Stimulated activated CD8-positive, alpha-beta memory T cell treated with anti-CD3 and anti-CD28 coated beads, Interleukin-7, amount 100 ng/mL, for 4 hours (primary cell): ENCODE results near the gene NTSR1.
A peak's percentile ranks its signal among the peaks of the same experiment; 100 is the strongest.

Source experiments
- DNase-seq, 2 donors: peaks; one replicate each; pipeline ENCODE4 v3.0.0-alpha.2; 2020; ENCODE audit warnings: low read depth in 2 of 2

Gene NTSR1

GRCh38 chr20:62739581-62740285 lies 31.1 kb downstream of the NTSR1 start:
- peak in 1 of 2 donors; percentile 23 for DNase-seq

- peak; percentile 74 to 80 for DNase-seq
Measured at GRCh38 chr20:62740286-62741141, 31.9 kb downstream of the NTSR1 start.

- DNase-seq, result no peak
Measured at GRCh38 chr20:62741191-62741691, 32.6 kb downstream of the NTSR1 start.

- DNase-seq, result no peak
Measured at GRCh38 chr20:62741701-62742491, 33.3 kb downstream of the NTSR1 start.

- DNase-seq, result no peak
Measured at GRCh38 chr20:62742550-62742949, 33.9 kb downstream of the NTSR1 start.

GRCh38 chr20:62742979-62743776 lies 34.5 kb downstream of the NTSR1 start:
- DNase-seq, result no peak

- no peak for DNase-seq
Measured at GRCh38 chr20:62743777-62744317, 35.2 kb downstream of the NTSR1 start.

GRCh38 chr20:62744741-62745191 lies 36.1 kb downstream of the NTSR1 start:
- no peak for DNase-seq

- no peak for DNase-seq
Measured at GRCh38 chr20:62745279-62745951, 36.8 kb downstream of the NTSR1 start.

- DNase-seq, result no peak
Measured at GRCh38 chr20:62745952-62746288, 37.3 kb downstream of the NTSR1 start.

- no peak for DNase-seq
Measured at GRCh38 chr20:62748311-62748710, 39.7 kb downstream of the NTSR1 start.

GRCh38 chr20:62749851-62750445 lies 41.3 kb downstream of the NTSR1 start:
- no peak for DNase-seq

GRCh38 chr20:62751551-62752150 lies 43.0 kb downstream of the NTSR1 start:
- DNase-seq, result no peak

GRCh38 chr20:62752181-62752670 lies 43.6 kb downstream of the NTSR1 start:
- no peak for DNase-seq

GRCh38 chr20:62752671-62753501 lies 44.2 kb downstream of the NTSR1 start:
- no peak for DNase-seq

- no peak for DNase-seq
Measured at GRCh38 chr20:62753626-62754025, 45.0 kb downstream of the NTSR1 start.

- no peak for DNase-seq
Measured at GRCh38 chr20:62754122-62754990, 45.7 kb downstream of the NTSR1 start.

GRCh38 chr20:62754991-62755356 lies 46.3 kb downstream of the NTSR1 start:
- no peak for DNase-seq
